ENCODE measurements around the gene SH3D19.

GRCh38 chr4:151169900-151170299 lies 155.5 kb downstream of the SH3D19 start:
- TF ChIP-seq POLR2A (IDR thresholded peaks at IDR 0.05) (no peak), CTCF (IDR thresholded peaks at IDR 0.05 in 4 of 5, conservative IDR thresholded peaks at IDR 0.05 in 1 of 5) (no peak)
